ENCODE data around the gene NALCN. TPM values are rescaled to one million over a fixed set of nuclear protein-coding genes. Genes with fewer than 3 reads are reported as not detected.

Gene NALCN
- total RNA-seq, 1 donor from 2014 or later = 1.1 TPM

DNA sequence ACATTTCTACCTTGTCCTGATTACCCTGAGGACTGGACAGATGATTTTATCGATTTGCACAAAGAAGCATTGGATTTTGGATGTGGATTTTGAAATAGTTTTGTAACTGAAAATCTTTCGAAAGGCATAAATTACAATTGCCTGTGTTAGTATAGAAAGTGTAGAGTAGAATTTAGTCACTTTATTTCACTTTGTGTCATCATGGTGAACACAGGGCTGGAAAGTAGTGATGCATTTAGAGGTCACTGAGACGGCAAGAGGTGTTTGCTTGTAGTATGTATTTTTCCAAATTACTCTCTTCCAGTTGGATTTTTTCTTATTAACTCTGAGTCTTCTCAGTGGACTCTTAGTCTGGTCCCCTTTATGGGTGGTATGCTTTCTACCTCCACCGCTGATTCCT lies 326.0 kb downstream of the NALCN start:
- no peak for DNase-seq (ENCODE audit: low read depth)
- FAIRE-seq = no peak
- Histone ChIP-seq H3K79me2 (ENCODE audit: insufficient read depth, low read length) (no peaks in the 10 kb centered on the region), H3K4me3 (ENCODE audit: insufficient read depth, low read depth, low read length) (no peak overlapping the region), H3K9ac (ENCODE audit: low read length) (no peak overlapping the region), H3K4me2 (ENCODE audit: low read length) (no peak overlapping the region), H4K20me1 (ENCODE audit: insufficient read depth, low read length) (no peaks in the 10 kb centered on the region), H2AFZ (ENCODE audit: low read depth, low read length) (no peak overlapping the region), H3K36me3 (ENCODE audit: insufficient read depth, low read length) (no peaks in the 10 kb centered on the region), H3K9me3 (ENCODE audit: insufficient read depth, low read depth, low read length) (no peaks in the 10 kb centered on the region), H3K4me1 (ENCODE audit: insufficient read depth, low read length) (no peaks in the 10 kb centered on the region), H3K27ac (ENCODE audit: low read depth, low read length) (no peak overlapping the region), H3K27me3 (ENCODE audit: insufficient read depth, low read length) (no peaks in the 10 kb centered on the region)
- H3K4me1 Mint-ChIP-seq (ENCODE audit: low read depth, unreplicated experiment) = no peaks in the 10 kb centered on the region
- H3K9me3 Mint-ChIP-seq (ENCODE audit: unreplicated experiment) = no peaks in the 10 kb centered on the region
- H3K27ac Mint-ChIP-seq (ENCODE audit: unreplicated experiment) = no peak overlapping the region
- H3K36me3 Mint-ChIP-seq (ENCODE audit: low read depth, unreplicated experiment) = no peaks in the 10 kb centered on the region
- peaks cover 3% of the 10 kb centered on the region for H3K27me3 Mint-ChIP-seq (ENCODE audit: low read depth, unreplicated experiment)
- H3K4me3 Mint-ChIP-seq (ENCODE audit: unreplicated experiment) = no peak overlapping the region
- no peak for TF ChIP-seq EZH2 (IDR thresholded peaks at IDR 0.05; ENCODE audit: insufficient read depth, low read length)
- TF ChIP-seq, protein P1, sequence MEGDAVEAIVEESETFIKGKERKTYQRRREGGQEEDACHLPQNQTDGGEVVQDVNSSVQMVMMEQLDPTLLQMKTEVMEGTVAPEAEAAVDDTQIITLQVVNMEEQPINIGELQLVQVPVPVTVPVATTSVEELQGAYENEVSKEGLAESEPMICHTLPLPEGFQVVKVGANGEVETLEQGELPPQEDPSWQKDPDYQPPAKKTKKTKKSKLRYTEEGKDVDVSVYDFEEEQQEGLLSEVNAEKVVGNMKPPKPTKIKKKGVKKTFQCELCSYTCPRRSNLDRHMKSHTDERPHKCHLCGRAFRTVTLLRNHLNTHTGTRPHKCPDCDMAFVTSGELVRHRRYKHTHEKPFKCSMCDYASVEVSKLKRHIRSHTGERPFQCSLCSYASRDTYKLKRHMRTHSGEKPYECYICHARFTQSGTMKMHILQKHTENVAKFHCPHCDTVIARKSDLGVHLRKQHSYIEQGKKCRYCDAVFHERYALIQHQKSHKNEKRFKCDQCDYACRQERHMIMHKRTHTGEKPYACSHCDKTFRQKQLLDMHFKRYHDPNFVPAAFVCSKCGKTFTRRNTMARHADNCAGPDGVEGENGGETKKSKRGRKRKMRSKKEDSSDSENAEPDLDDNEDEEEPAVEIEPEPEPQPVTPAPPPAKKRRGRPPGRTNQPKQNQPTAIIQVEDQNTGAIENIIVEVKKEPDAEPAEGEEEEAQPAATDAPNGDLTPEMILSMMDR (IDR thresholded peaks at IDR 0.05; ENCODE audit: insufficient read depth, low read depth, low read length) = no peak

DNA sequence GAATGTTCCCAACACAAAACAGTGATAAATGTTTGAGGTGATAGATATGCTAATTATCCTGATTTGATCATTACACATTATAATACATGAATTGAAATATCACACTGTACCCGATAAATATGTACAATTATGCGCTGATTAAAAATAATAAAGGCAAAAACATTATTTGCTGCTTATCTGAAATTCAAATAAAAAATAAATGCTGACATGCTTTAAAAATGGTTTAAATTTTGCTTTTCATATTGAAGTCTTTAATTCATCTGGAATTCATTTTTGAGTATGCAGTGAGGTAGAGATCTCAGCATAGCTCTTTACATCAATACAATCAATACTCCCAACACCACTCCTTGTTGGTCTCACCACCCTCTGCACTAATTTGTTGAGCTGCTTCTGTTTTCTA lies 330.8 kb downstream of the NALCN start:
- no peak overlapping the region for H3K4me3 ChIP-seq (ENCODE audit: insufficient read depth, low read depth, low read length)
- TF ChIP-seq EZH2 (IDR thresholded peaks at IDR 0.05; ENCODE audit: insufficient read depth, low read length) = no peak
- TF ChIP-seq, protein P1 (IDR thresholded peaks at IDR 0.05; ENCODE audit: insufficient read depth, low read depth, low read length) = no peak
- no peak for FAIRE-seq

DNA sequence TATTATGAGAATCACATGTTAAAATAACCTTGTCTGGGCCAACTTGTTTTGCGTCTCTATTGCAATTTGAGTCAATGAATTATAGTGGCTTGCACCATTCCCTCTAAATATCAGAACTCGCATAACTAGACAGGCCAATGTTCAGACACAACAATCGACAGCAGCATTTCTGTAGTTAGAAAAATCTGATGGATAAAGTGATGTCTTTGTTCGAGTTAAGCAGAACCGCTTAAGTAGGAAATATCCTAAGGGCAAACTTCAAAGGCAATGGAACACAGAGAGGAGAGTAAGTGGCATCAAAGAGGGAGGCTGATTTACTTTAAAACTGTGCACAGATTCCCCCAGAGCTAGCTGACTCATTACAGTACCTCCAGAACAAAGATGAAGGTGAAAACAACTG lies 333.9 kb downstream of the NALCN start:
- Mint-ChIP-seq H3K4me3 (ENCODE audit: unreplicated experiment) (no peak overlapping the region), H3K9me3 (ENCODE audit: unreplicated experiment) (peaks cover 11% of the 10 kb centered on the region), H3K36me3 (ENCODE audit: low read depth, unreplicated experiment) (no peaks in the 10 kb centered on the region), H3K27ac (ENCODE audit: unreplicated experiment) (no peak overlapping the region), H3K27me3 (ENCODE audit: low read depth, unreplicated experiment) (no peaks in the 10 kb centered on the region), H3K4me1 (ENCODE audit: low read depth, unreplicated experiment) (no peaks in the 10 kb centered on the region)
- Histone ChIP-seq H2AFZ (ENCODE audit: low read depth, low read length) (no peak overlapping the region), H3K9me3 (ENCODE audit: insufficient read depth, low read depth, low read length) (no peaks in the 10 kb centered on the region), H3K36me3 (ENCODE audit: insufficient read depth, low read length) (no peaks in the 10 kb centered on the region), H3K4me1 (ENCODE audit: insufficient read depth, low read length) (no peaks in the 10 kb centered on the region), H3K9ac (ENCODE audit: low read length) (no peak overlapping the region), H3K4me2 (ENCODE audit: low read length) (no peak overlapping the region), H3K79me2 (ENCODE audit: insufficient read depth, low read length) (no peaks in the 10 kb centered on the region), H3K27me3 (ENCODE audit: insufficient read depth, low read length) (no peaks in the 10 kb centered on the region), H4K20me1 (ENCODE audit: insufficient read depth, low read length) (no peaks in the 10 kb centered on the region), H3K4me3 (ENCODE audit: insufficient read depth, low read depth, low read length) (no peak overlapping the region), H3K27ac (ENCODE audit: low read depth, low read length) (no peak overlapping the region)
- TF ChIP-seq, protein P1 (IDR thresholded peaks at IDR 0.05; ENCODE audit: insufficient read depth, low read depth, low read length) = no peak
- TF ChIP-seq EZH2 (IDR thresholded peaks at IDR 0.05; ENCODE audit: insufficient read depth, low read length) = no peak
- FAIRE-seq (no peak), DNase-seq (ENCODE audit: low read depth) (no peak)

More for the DNA sequence above, 330.8 kb downstream of the NALCN start:
- Histone ChIP-seq H3K27me3 (ENCODE audit: insufficient read depth, low read length) (no peaks in the 10 kb centered on the region), H3K4me1 (ENCODE audit: insufficient read depth, low read length) (no peaks in the 10 kb centered on the region), H3K9ac (ENCODE audit: low read length) (no peak overlapping the region), H3K9me3 (ENCODE audit: insufficient read depth, low read depth, low read length) (no peaks in the 10 kb centered on the region), H3K4me2 (ENCODE audit: low read length) (no peak overlapping the region), H3K36me3 (ENCODE audit: insufficient read depth, low read length) (no peaks in the 10 kb centered on the region), H3K27ac (ENCODE audit: low read depth, low read length) (no peak overlapping the region), H3K79me2 (ENCODE audit: insufficient read depth, low read length) (no peaks in the 10 kb centered on the region), H2AFZ (ENCODE audit: low read depth, low read length) (no peak overlapping the region), H4K20me1 (ENCODE audit: insufficient read depth, low read length) (no peaks in the 10 kb centered on the region)
- no peak overlapping the region for H3K27ac Mint-ChIP-seq (ENCODE audit: unreplicated experiment)
- H3K9me3 Mint-ChIP-seq (ENCODE audit: unreplicated experiment) = no peaks in the 10 kb centered on the region
- H3K4me3 Mint-ChIP-seq (ENCODE audit: unreplicated experiment) = no peak overlapping the region
- DNase-seq (ENCODE audit: low read depth) = no peak
- no peaks in the 10 kb centered on the region for H3K36me3 Mint-ChIP-seq (ENCODE audit: low read depth, unreplicated experiment)
- no peaks in the 10 kb centered on the region for H3K27me3 Mint-ChIP-seq (ENCODE audit: low read depth, unreplicated experiment)
- no peaks in the 10 kb centered on the region for H3K4me1 Mint-ChIP-seq (ENCODE audit: low read depth, unreplicated experiment)

All from astrocyte (in vitro differentiated cells and primary cell).